Tibial artery (tissue), 4 donors: ENCODE results near the gene HOXA10.

ENCODE experiments used
- DNase-seq, 2 donors: peaks; one replicate each; pipeline ENCODE4 v3.0.0-alpha.2; 2019
- H3K27ac ChIP-seq, 2 donors: fragments of 200-600 bp; sonication (generic) in 1 of 2; 1 replicate in 1 of 2; 2 replicates in 1 of 2; pipeline ENCODE4 v1.5.1; 2018 to 2019; ENCODE audit warnings: mild to moderate bottlenecking in 1 of 2
- H3K27me3 ChIP-seq, 2 donors: fragments of 200-600 bp; sonication (generic) in 1 of 2; one replicate each; pipeline versions ENCODE4 v1.5.1 to v1.6.0; 2016 to 2019
- H3K36me3 ChIP-seq, 3 donors: fragments of 200-600 bp; sonication (generic) in 2 of 3; one replicate each; pipeline ENCODE4 v1.5.1; 2016 to 2019; ENCODE audit warnings: mild to moderate bottlenecking in 2 of 3
- H3K4me1 ChIP-seq, 4 donors: fragments of 200-600 bp; sonication (generic) in 2 of 4; 1 replicate in 3 of 4; 2 replicates in 1 of 4; pipeline ENCODE4 v1.5.1; 2016 to 2019
- H3K4me3 ChIP-seq, 2 donors: fragments of 200-600 bp; sonication (generic) in 1 of 2; 1 replicate in 1 of 2; 2 replicates in 1 of 2; pipeline ENCODE4 v1.5.1; 2018 to 2019; ENCODE audit warnings: mild to moderate bottlenecking in 2 of 2
- H3K9me3 ChIP-seq, 3 donors: fragments of 200-600 bp; sonication (generic) in 1 of 3; one replicate each; pipeline ENCODE4 v1.5.1; 2016 to 2019
- intact Hi-C: fragments of 100-400 bp; cut with DNase I; formaldehyde crosslinking; loops from one replicate; pipeline ENCODE4 v1.15.0; 2023; ENCODE audit warnings: low total_unique reads
- TF ChIP-seq, protein P1 (sequence below), 2 experiments: fragments of 200-600 bp in 1 of 2; fragments of 450-650 bp in 1 of 2; IDR thresholded peaks; one replicate each; pipeline ENCODE4 v1.5.1; 2017 to 2019; ENCODE audit warnings: antibody characterized with exemption in 2 of 2, mild to moderate bottlenecking in 1 of 2, moderate library complexity in 1 of 2

Gene HOXA10

DNA sequence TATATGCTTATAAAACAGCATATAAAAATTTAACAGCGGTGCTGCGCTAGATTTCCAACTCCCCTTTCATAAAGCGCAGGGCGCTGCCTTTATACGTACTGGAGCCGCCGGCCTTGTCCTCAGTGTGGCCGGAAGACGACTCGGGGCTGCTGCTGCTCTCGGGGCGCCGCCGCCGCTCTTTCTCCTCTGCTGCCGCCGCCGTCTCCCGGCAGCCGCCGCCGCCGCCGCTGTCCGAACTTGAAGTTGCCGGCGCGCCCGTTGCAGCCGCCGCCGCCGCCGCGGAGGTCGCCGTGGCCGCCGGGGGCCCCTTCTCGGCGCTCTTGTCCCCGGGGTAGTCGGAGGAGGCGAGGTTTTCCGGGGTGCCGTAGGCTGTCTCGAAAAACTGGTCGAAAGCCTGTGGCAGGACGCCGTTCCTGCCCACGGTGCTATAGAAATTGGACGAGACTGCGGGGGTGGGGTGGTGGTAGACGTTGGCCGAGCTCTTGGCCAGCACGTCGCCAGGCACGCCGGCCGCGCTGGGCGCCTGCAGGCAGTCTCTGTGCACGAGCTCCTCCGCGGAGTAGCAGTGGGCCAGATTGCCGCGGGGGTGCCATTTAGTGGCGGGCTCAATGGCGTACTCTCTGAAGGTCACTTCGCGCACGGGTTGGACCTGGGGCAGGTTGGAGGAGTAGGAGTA, 10.4 kb upstream of the HOXA10 start:
- peak; percentile 45 to 67 for DNase-seq
- Histone ChIP-seq H3K4me1 (peaks cover 0 to 28% (median 25%) of the 10 kb centered on the region in 4 donors), H3K27ac (peak overlapping the region; percentile 34 to 60)

GRCh38 chr7:27183682-27184336, 9.7 kb upstream of the HOXA10 start:
- Histone ChIP-seq H3K9me3 (no peaks in the 10 kb centered on the region), H3K27me3 (peaks cover 0 to 91% of the 10 kb centered on the region in 2 donors), H3K4me1 (peaks cover 0 to 28% (median 26%) of the 10 kb centered on the region in 4 donors), H3K36me3 (no peaks in the 10 kb centered on the region), H3K4me3 (peak overlapping the region; percentile 47 to 59), H3K27ac (peak overlapping the region; percentile 34 to 60)
- TF ChIP-seq, protein P1, sequence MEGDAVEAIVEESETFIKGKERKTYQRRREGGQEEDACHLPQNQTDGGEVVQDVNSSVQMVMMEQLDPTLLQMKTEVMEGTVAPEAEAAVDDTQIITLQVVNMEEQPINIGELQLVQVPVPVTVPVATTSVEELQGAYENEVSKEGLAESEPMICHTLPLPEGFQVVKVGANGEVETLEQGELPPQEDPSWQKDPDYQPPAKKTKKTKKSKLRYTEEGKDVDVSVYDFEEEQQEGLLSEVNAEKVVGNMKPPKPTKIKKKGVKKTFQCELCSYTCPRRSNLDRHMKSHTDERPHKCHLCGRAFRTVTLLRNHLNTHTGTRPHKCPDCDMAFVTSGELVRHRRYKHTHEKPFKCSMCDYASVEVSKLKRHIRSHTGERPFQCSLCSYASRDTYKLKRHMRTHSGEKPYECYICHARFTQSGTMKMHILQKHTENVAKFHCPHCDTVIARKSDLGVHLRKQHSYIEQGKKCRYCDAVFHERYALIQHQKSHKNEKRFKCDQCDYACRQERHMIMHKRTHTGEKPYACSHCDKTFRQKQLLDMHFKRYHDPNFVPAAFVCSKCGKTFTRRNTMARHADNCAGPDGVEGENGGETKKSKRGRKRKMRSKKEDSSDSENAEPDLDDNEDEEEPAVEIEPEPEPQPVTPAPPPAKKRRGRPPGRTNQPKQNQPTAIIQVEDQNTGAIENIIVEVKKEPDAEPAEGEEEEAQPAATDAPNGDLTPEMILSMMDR (IDR thresholded peaks at IDR 0.05), result no peak
- DNase-seq, result peak; percentile 23 to 69
- intact Hi-C loops, result no loop called here

More for the DNA sequence above, 10.4 kb upstream of the HOXA10 start:
- H3K27me3 ChIP-seq, result peaks cover 0 to 94% of the 10 kb centered on the region in 2 donors
- no peaks in the 10 kb centered on the region for H3K9me3 ChIP-seq
- no peaks in the 10 kb centered on the region for H3K36me3 ChIP-seq
- TF ChIP-seq, protein P1 (IDR thresholded peaks at IDR 0.05), result no peak
- intact Hi-C loops, result no loop called here
- H3K4me3 ChIP-seq, result peak overlapping the region; percentile 47 to 59

DNA sequence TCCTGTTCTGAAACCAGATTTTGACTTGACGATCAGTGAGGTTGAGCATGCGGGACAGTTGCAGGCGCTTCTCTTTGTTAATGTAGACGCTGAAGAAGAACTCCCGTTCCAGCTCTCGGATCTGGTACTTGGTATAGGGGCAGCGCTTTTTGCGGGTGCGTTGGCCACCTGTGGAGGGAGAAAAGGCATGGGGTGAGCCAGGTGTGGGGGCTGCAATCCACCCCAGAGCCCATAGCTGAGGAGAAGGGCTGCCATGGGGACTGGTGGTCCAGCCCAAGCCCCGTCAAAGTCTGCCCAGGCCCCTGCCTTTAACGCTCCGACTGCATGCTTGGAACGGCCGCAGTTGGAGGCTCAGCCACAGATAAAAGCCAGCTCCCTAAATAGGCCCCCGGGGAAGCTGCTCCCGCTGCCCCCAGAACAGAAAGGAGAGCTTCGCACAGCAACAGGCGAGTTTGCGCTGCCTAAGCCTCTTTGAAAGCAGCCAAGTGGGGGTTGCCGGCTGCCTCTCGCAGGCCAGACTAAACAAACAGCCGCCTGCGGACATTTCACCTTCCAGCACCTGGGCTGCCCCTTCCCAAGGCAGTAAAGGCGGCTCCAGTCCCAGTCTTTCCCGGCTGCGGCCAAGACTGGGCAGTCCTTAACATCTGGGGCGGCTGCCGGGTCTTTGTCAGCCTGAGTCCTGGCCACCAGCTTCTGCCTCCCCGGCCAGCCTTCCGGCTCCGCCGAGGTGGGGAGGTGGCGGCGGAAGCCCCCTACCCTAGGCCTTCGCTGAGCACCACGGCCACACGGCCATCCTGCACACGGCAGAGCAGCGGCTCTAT, 9.0 kb upstream of the HOXA10 start:
- TF ChIP-seq, protein P1 (IDR thresholded peaks at IDR 0.05), result no peak
- Histone ChIP-seq H3K9me3 (no peaks in the 10 kb centered on the region), H3K36me3 (no peaks in the 10 kb centered on the region), H3K27ac (peak overlapping the region in 1 of 2 donors; percentile 60), H3K27me3 (peaks cover 0 to 84% of the 10 kb centered on the region in 2 donors), H3K4me3 (peak overlapping the region; percentile 47 to 59), H3K4me1 (peaks cover 0 to 28% (median 26%) of the 10 kb centered on the region in 4 donors)
- intact Hi-C loops, result no loop called here
- peak; percentile 24 to 66 for DNase-seq

GRCh38 chr7:27182285-27182841, 8.2 kb upstream of the HOXA10 start:
- Histone ChIP-seq H3K9me3 (no peaks in the 10 kb centered on the region), H3K27me3 (peaks cover 0 to 77% of the 10 kb centered on the region in 2 donors)
- DNase-seq, result peak; percentile 20 to 51

More at GRCh38 chr7:27182285-27182841, 8.2 kb upstream of the HOXA10 start:
- intact Hi-C loops, result no loop called here
- Histone ChIP-seq H3K4me1 (peaks cover 0 to 30% (median 26%) of the 10 kb centered on the region in 4 donors), H3K27ac (peak overlapping the region in 1 of 2 donors; percentile 15), H3K36me3 (no peaks in the 10 kb centered on the region), H3K4me3 (no peak overlapping the region)
- TF ChIP-seq, protein P1 (IDR thresholded peaks at IDR 0.05), result no peak
